SK-N-MC (cell line): ENCODE measurements around the gene WDR70.
"Not testable (repeated sequence)": the region's sequence is repeated elsewhere in the genome, so short reads cannot be mapped to it uniquely, and the experiment has no call there.

Experiments
- EZH2 ChIP-seq: fragments of 200-600 bp; sonication (generic); IDR thresholded peaks from one replicate; pipeline ENCODE4 v1.6.1; 2017; ENCODE audit warnings: antibody characterized with exemption
- FOXP2 ChIP-seq: optimal IDR thresholded peaks from 2 replicates; pipeline ENCODE3; 2011; ENCODE audit warnings: mild to moderate bottlenecking, moderate library complexity; ENCODE audit not compliant: insufficient read depth; ENCODE audit errors: extremely low read length, control extremely low read depth
- POLR2AphosphoS5 ChIP-seq: IDR thresholded peaks from 2 replicates; pipeline ENCODE4 v1.6.1; 2012; ENCODE audit warnings: mild to moderate bottlenecking, low read depth, low read length, borderline replicate concordance

- TF ChIP-seq EZH2, POLR2AphosphoS5, FOXP2: not testable (repeated sequence)
Measured at GRCh38 chr5:37622354-37622753, 243.2 kb downstream of the WDR70 start.
